Uterus (tissue), 2 donors: ENCODE data around the gene LMAN1L.

Source experiments
- CTCF ChIP-seq, 4 experiments: fragments of 200-600 bp in 2 of 4; fragments of 450-650 bp in 2 of 4; sonication (generic) in 2 of 4; IDR thresholded peaks; one replicate each; pipeline ENCODE4 v1.5.1; 2016 to 2019; ENCODE audit warnings: antibody characterized with exemption in 4 of 4, mild to moderate bottlenecking in 2 of 4, moderate library complexity in 1 of 4
- POLR2A ChIP-seq, 2 donors: fragments of 450-650 bp; IDR thresholded peaks; one replicate each; pipeline ENCODE4 v1.6.1; 2016; ENCODE audit warnings: antibody characterized with exemption in 2 of 2, mild to moderate bottlenecking in 1 of 2, moderate library complexity in 1 of 2

GRCh38 chr15:74821790-74822158 is 9.1 kb downstream of the LMAN1L start:
- TF ChIP-seq CTCF (IDR thresholded peaks at IDR 0.05) (no peak), POLR2A (IDR thresholded peaks at IDR 0.05) (no peak)
